ENCODE measurements around the gene PCDH7.

The PCDH7 gene

GRCh38 chr4:30723201-30723955, 3.2 kb downstream of the PCDH7 start:
- Histone ChIP-seq H3K9ac (no peak overlapping the region), H3K4me3 (no peak overlapping the region), H3K4me2 (no peak overlapping the region), H3K9me3 (replicated peaks in 1 of 11) (peaks cover 7 to 22% (median 19%) of the 10 kb centered on the region in 11 experiments; a peak in 18 of 22 replicates), H4K20me1 (peaks cover 0 to 7% (median 0%) of the 10 kb centered on the region in 11 experiments; a peak in 5 of 22 replicates), H3K27me3 (peaks cover 32 to 42% (median 35%) of the 10 kb centered on the region in 11 experiments), H3K36me3 (no peaks in the 10 kb centered on the region), H3K4me1 (peaks cover 8 to 21% (median 14%) of the 10 kb centered on the region in 10 experiments), H3K27ac (no peak overlapping the region)
- no peak for TF ChIP-seq Cebpa-rat (IDR thresholded peaks at IDR 0.05)

- no peak overlapping the region for H3K27ac ChIP-seq
- TF ChIP-seq Cebpa-rat (IDR thresholded peaks at IDR 0.05) = no peak
- peaks cover 23 to 33% (median 26%) of the 10 kb centered on the region in 11 experiments for H3K27me3 ChIP-seq
- peaks cover 0 to 3% (median 0%) of the 10 kb centered on the region in 11 experiments; a peak in 2 of 22 replicates for H4K20me1 ChIP-seq
- peaks cover 1 to 12% (median 5%) of the 10 kb centered on the region in 10 experiments; a peak in 17 of 20 replicates for H3K4me1 ChIP-seq
- no peak overlapping the region for H3K4me2 ChIP-seq
- peaks cover 7 to 22% (median 19%) of the 10 kb centered on the region in 11 experiments; a peak in 18 of 22 replicates for H3K9me3 ChIP-seq (replicated peaks in 1 of 11)
- no peaks in the 10 kb centered on the region for H3K36me3 ChIP-seq
- H3K4me3 ChIP-seq = no peak overlapping the region
- H3K9ac ChIP-seq = no peak overlapping the region
Observed at GRCh38 chr4:30724247-30724646, 4.1 kb downstream of the PCDH7 start.

GRCh38 chr4:30725562-30725961, 5.4 kb downstream of the PCDH7 start:
- Histone ChIP-seq H3K4me2 (no peak overlapping the region), H3K9me3 (replicated peaks in 1 of 11) (peaks cover 7 to 22% (median 19%) of the 10 kb centered on the region in 11 experiments; a peak in 18 of 22 replicates), H3K4me3 (no peak overlapping the region), H3K27me3 (peaks cover 11 to 20% (median 13%) of the 10 kb centered on the region in 11 experiments), H3K9ac (no peak overlapping the region), H3K27ac (no peak overlapping the region), H3K36me3 (no peaks in the 10 kb centered on the region), H3K4me1 (peaks cover 0 to 8% (median 2%) of the 10 kb centered on the region in 10 experiments; a peak in 5 of 20 replicates), H4K20me1 (no peaks in the 10 kb centered on the region; a peak in 1 of 22 replicates)
- TF ChIP-seq Cebpa-rat (IDR thresholded peaks at IDR 0.05) = no peak

GRCh38 chr4:30726090-30726675, 6.0 kb downstream of the PCDH7 start:
- H3K4me1 ChIP-seq = peaks cover 0 to 4% (median 0%) of the 10 kb centered on the region in 10 experiments; a peak in 2 of 20 replicates
- no peaks in the 10 kb centered on the region for H3K36me3 ChIP-seq

GRCh38 chr4:30727409-30727808, 7.2 kb downstream of the PCDH7 start:
- Histone ChIP-seq H3K27ac (no peak overlapping the region), H3K4me3 (no peak overlapping the region), H3K27me3 (peaks cover 0 to 2% (median 0%) of the 10 kb centered on the region in 11 experiments; a peak in 1 of 22 replicates), H3K36me3 (no peaks in the 10 kb centered on the region), H4K20me1 (no peaks in the 10 kb centered on the region), H3K9me3 (replicated peaks in 1 of 11) (peaks cover 3 to 8% (median 6%) of the 10 kb centered on the region in 11 experiments; a peak in 16 of 22 replicates), H3K4me1 (no peaks in the 10 kb centered on the region), H3K9ac (no peak overlapping the region), H3K4me2 (no peak overlapping the region)
- no peak for TF ChIP-seq Cebpa-rat (IDR thresholded peaks at IDR 0.05)

More at GRCh38 chr4:30726090-30726675, 6.0 kb downstream of the PCDH7 start:
- no peak overlapping the region for H3K27ac ChIP-seq
- H3K4me3 ChIP-seq = no peak overlapping the region
- H3K27me3 ChIP-seq = peaks cover 4 to 14% (median 7%) of the 10 kb centered on the region in 11 experiments; a peak in 21 of 22 replicates
- H3K4me2 ChIP-seq = no peak overlapping the region
- no peak for TF ChIP-seq Cebpa-rat (IDR thresholded peaks at IDR 0.05)
- H3K9me3 ChIP-seq (replicated peaks in 1 of 11) = peaks cover 7 to 21% (median 18%) of the 10 kb centered on the region in 11 experiments; a peak in 18 of 22 replicates
- H4K20me1 ChIP-seq = no peaks in the 10 kb centered on the region
- H3K9ac ChIP-seq = no peak overlapping the region

- Histone ChIP-seq H4K20me1 (no peaks in the 10 kb centered on the region), H3K4me1 (no peaks in the 10 kb centered on the region), H3K9me3 (replicated peaks in 1 of 11) (no peaks in the 10 kb centered on the region), H3K27ac (no peak overlapping the region), H3K4me2 (no peak overlapping the region), H3K36me3 (no peaks in the 10 kb centered on the region), H3K4me3 (no peak overlapping the region), H3K9ac (no peak overlapping the region), H3K27me3 (no peaks in the 10 kb centered on the region)
- no peak for TF ChIP-seq Cebpa-rat (IDR thresholded peaks at IDR 0.05)
Observed at GRCh38 chr4:30728311-30728710, 8.1 kb downstream of the PCDH7 start.

GRCh38 chr4:30743897-30744296, 23.7 kb downstream of the PCDH7 start:
- Histone ChIP-seq H4K20me1 (no peaks in the 10 kb centered on the region), H3K27me3 (no peaks in the 10 kb centered on the region), H3K36me3 (no peaks in the 10 kb centered on the region), H3K4me2 (no peak overlapping the region), H3K4me3 (no peak overlapping the region), H3K27ac (no peak overlapping the region), H3K4me1 (no peaks in the 10 kb centered on the region), H3K9me3 (replicated peaks in 1 of 11) (no peaks in the 10 kb centered on the region), H3K9ac (no peak overlapping the region)
- no peak for TF ChIP-seq Cebpa-rat (IDR thresholded peaks at IDR 0.05)

- Histone ChIP-seq H4K20me1 (no peaks in the 10 kb centered on the region), H3K4me2 (no peak overlapping the region), H3K9ac (no peak overlapping the region), H3K27me3 (no peaks in the 10 kb centered on the region), H3K4me1 (no peaks in the 10 kb centered on the region), H3K36me3 (no peaks in the 10 kb centered on the region), H3K27ac (no peak overlapping the region), H3K9me3 (replicated peaks in 1 of 11) (no peaks in the 10 kb centered on the region), H3K4me3 (no peak overlapping the region)
- TF ChIP-seq Cebpa-rat (IDR thresholded peaks at IDR 0.05) = no peak
Observed at GRCh38 chr4:30744386-30744785, 24.2 kb downstream of the PCDH7 start.

GRCh38 chr4:30744957-30745640, 24.9 kb downstream of the PCDH7 start:
- H3K4me2 ChIP-seq = no peak overlapping the region
- no peak overlapping the region for H3K4me3 ChIP-seq
- H4K20me1 ChIP-seq = no peaks in the 10 kb centered on the region
- TF ChIP-seq Cebpa-rat (IDR thresholded peaks at IDR 0.05) = no peak
- no peaks in the 10 kb centered on the region for H3K36me3 ChIP-seq
- no peaks in the 10 kb centered on the region for H3K4me1 ChIP-seq
- no peaks in the 10 kb centered on the region for H3K9me3 ChIP-seq (replicated peaks in 1 of 11)
- no peaks in the 10 kb centered on the region for H3K27me3 ChIP-seq
- no peak overlapping the region for H3K9ac ChIP-seq
- no peak overlapping the region for H3K27ac ChIP-seq
